HCT116 (cell line): Measurements from ENCODE around the gene SKI.

Experiments used
- CEBPB ChIP-seq: IDR thresholded peaks from 2 replicates; pipeline ENCODE4 v1.6.1; 2012; ENCODE audit warnings: low read depth
- POLR2AphosphoS5 ChIP-seq: IDR thresholded peaks from 2 replicates; pipeline ENCODE4 v1.6.1; 2011; ENCODE audit warnings: mild to moderate bottlenecking, low read depth, low read length, moderate library complexity
- TF ChIP-seq, protein P1 (sequence below), 3 experiments: fragments of 200-600 bp in 1 of 3; sonication (generic) in 1 of 3; IDR thresholded peaks in 2 of 3; conservative IDR thresholded peaks in 1 of 3; 2 replicates each; pipeline ENCODE4 v1.5.1; 2012 to 2017; ENCODE audit warnings: low read depth in 2 of 3, low read length in 2 of 3, antibody characterized with exemption in 1 of 3, borderline replicate concordance in 1 of 3, control low read depth in 1 of 3, mild to moderate bottlenecking in 1 of 3, mixed read lengths in 1 of 3, mixed run types in 1 of 3, moderate library complexity in 1 of 3; ENCODE audit not compliant: insufficient read depth in 1 of 3

- no peak for TF ChIP-seq CEBPB
- no peak for TF ChIP-seq POLR2AphosphoS5
- TF ChIP-seq, protein P1, sequence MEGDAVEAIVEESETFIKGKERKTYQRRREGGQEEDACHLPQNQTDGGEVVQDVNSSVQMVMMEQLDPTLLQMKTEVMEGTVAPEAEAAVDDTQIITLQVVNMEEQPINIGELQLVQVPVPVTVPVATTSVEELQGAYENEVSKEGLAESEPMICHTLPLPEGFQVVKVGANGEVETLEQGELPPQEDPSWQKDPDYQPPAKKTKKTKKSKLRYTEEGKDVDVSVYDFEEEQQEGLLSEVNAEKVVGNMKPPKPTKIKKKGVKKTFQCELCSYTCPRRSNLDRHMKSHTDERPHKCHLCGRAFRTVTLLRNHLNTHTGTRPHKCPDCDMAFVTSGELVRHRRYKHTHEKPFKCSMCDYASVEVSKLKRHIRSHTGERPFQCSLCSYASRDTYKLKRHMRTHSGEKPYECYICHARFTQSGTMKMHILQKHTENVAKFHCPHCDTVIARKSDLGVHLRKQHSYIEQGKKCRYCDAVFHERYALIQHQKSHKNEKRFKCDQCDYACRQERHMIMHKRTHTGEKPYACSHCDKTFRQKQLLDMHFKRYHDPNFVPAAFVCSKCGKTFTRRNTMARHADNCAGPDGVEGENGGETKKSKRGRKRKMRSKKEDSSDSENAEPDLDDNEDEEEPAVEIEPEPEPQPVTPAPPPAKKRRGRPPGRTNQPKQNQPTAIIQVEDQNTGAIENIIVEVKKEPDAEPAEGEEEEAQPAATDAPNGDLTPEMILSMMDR (IDR thresholded peaks at IDR 0.05 in 2 of 3, conservative IDR thresholded peaks at IDR 0.05 in 1 of 3; ENCODE audit: borderline replicate concordance in 1 of 3, insufficient read depth in 1 of 3, low read depth in 2 of 3, low read length in 2 of 3), result no peak
Measured at GRCh38 chr1:2190491-2190976, 37.6 kb upstream of the SKI start.
